SU-DHL-6 (cell line): ENCODE data around the gene PORCN.

Source experiments
- CTCF ChIP-seq: fragments of 200-600 bp; sonication (generic); IDR thresholded peaks from one replicate; pipeline ENCODE4 v1.5.1; 2017; ENCODE audit warnings: antibody characterized with exemption, mild to moderate bottlenecking, low read length, moderate library complexity; ENCODE audit not compliant: insufficient read depth, poor library complexity, severe bottlenecking
- EZH2phosphoT487 ChIP-seq: fragments of 200-600 bp; sonication (generic), shearing (Covaris generic); conservative IDR thresholded peaks from 2 replicates; pipeline ENCODE4 v1.6.1; 2018; ENCODE audit warnings: mild to moderate bottlenecking, antibody characterized with exemption, low read length, moderate library complexity, mixed read lengths

GRCh38 chrX:48459483-48459882, 49.3 kb upstream of the PORCN start:
- TF ChIP-seq CTCF (no peak), EZH2phosphoT487 (no peak)
